Epidermal melanocyte (primary cell): ENCODE data around the gene KCNJ13.
"Not testable (repeated sequence)": the region's sequence is repeated elsewhere in the genome, so short reads cannot be mapped to it uniquely, and the experiment has no call there.

Experiments used
- DNase-seq: peaks from one replicate; pipeline ENCODE4 v3.0.0; 2011; ENCODE audit warnings: low spot score; ENCODE audit not compliant: insufficient read length

The KCNJ13 gene

GRCh38 chr2:232770207-232770606, 6.2 kb downstream of the KCNJ13 start:
- no peak for DNase-seq

- DNase-seq, result no peak
Observed at GRCh38 chr2:232767866-232768265, 8.5 kb downstream of the KCNJ13 start.

- no peak for DNase-seq
Observed at GRCh38 chr2:232761301-232761907, 15.0 kb downstream of the KCNJ13 start.

- no peak for DNase-seq
Observed at GRCh38 chr2:232757905-232758304, 18.5 kb downstream of the KCNJ13 start.

GRCh38 chr2:232750135-232750671, 26.2 kb downstream of the KCNJ13 start:
- no peak for DNase-seq

GRCh38 chr2:232749331-232749730, 27.0 kb downstream of the KCNJ13 start:
- no peak for DNase-seq

GRCh38 chr2:232748038-232748437, 28.3 kb downstream of the KCNJ13 start:
- DNase-seq, result no peak

- no peak for DNase-seq
Observed at GRCh38 chr2:232744963-232745362, 31.4 kb downstream of the KCNJ13 start.

- DNase-seq, result no peak
Observed at GRCh38 chr2:232741972-232742371, 34.4 kb downstream of the KCNJ13 start.

- no peak for DNase-seq
Observed at GRCh38 chr2:232741294-232741693, 35.1 kb downstream of the KCNJ13 start.

GRCh38 chr2:232731470-232731869, 44.9 kb downstream of the KCNJ13 start:
- DNase-seq, result no peak

- DNase-seq, result no peak
Observed at GRCh38 chr2:232728785-232729184, 47.6 kb downstream of the KCNJ13 start.

GRCh38 chr2:232723027-232723426, 53.3 kb downstream of the KCNJ13 start:
- DNase-seq, result no peak

GRCh38 chr2:232721882-232722281, 54.5 kb downstream of the KCNJ13 start:
- DNase-seq, result no peak

GRCh38 chr2:232721261-232721660, 55.1 kb downstream of the KCNJ13 start:
- DNase-seq, result no peak

- not testable (repeated sequence) for DNase-seq
Observed at GRCh38 chr2:232720056-232720455, 56.3 kb downstream of the KCNJ13 start.
